GM12878 (cell line): ENCODE results near the gene ZNF532. TPM values are rescaled to one million over a fixed set of nuclear protein-coding genes. Genes with fewer than 3 reads are reported as not detected.

Source experiments
- CBX3 ChIP-seq: fragments of 200-600 bp; sonication (generic); IDR thresholded peaks from 2 replicates; pipeline ENCODE4 v1.6.1; 2016; ENCODE audit warnings: low read depth, borderline replicate concordance
- CTCF ChIP-seq, 3 experiments: IDR thresholded peaks in 2 of 3; conservative IDR thresholded peaks in 1 of 3; 2 replicates each; pipeline ENCODE4 v1.5.1; 2011; ENCODE audit warnings: low read depth in 3 of 3, low read length in 3 of 3, mild to moderate bottlenecking in 3 of 3, control low read depth in 2 of 3, moderate library complexity in 2 of 3, inconsistent platforms in 1 of 3, mixed read lengths in 1 of 3; ENCODE audit not compliant: control insufficient read depth in 2 of 3, insufficient read depth in 1 of 3; ENCODE audit errors: extremely low read depth in 1 of 3
- CUX1 ChIP-seq: IDR thresholded peaks from 2 replicates; pipeline ENCODE4 v1.6.1; 2012; ENCODE audit warnings: improper control_type of control experiment, low read depth, low read length; ENCODE audit not compliant: insufficient replicate concordance
- RUNX3 ChIP-seq: IDR thresholded peaks from 2 replicates; pipeline ENCODE4 v1.6.1; 2012; ENCODE audit warnings: low read length, inconsistent platforms
- TAF1 ChIP-seq: IDR thresholded peaks from 2 replicates; pipeline ENCODE4 v1.6.1; 2011; ENCODE audit warnings: mild to moderate bottlenecking, low read depth, low read length, borderline replicate concordance
- ZBED1 ChIP-seq: IDR thresholded peaks from 2 replicates; pipeline ENCODE4 v1.6.1; 2016; ENCODE audit warnings: borderline replicate concordance
- ZBTB4 ChIP-seq: fragments of 450-650 bp; formaldehyde crosslinking; IDR thresholded peaks from 2 replicates; pipeline ENCODE4 v1.4.0; 2022; ENCODE audit warnings: mild to moderate bottlenecking, moderate library complexity
- polyA plus RNA-seq, 11 experiments: library from polyadenylated mRNA; depleted of rRNA in 4 of 11; unstranded in 6 of 11; stranded (reverse) in 5 of 11; fragments of >200 nt; fragmentation: Nextera tagmentation in 4 of 11; fragmentation: Illumina TruSeq in 1 of 11; extraction: Ambion mirVana in 4 of 11; extraction: Trizol in 1 of 11; gene quantifications; 1 replicate in 1 of 11; 2 replicates in 10 of 11; pipeline versions ENCODE4 v1.2.1 to v1.2.3, GENCODE V29; 2011 to 2016; ENCODE audit warnings: inconsistent platforms in 2 of 11, missing spikeins in 2 of 11, low read depth in 1 of 11
- total RNA-seq, 4 experiments: library from RNA; depleted of rRNA in 3 of 4; stranded (reverse); fragments of >200 nt in 3 of 4; fragmentation: Illumina TruSeq in 1 of 4; extraction: Trizol in 1 of 4; gene quantifications; 2 replicates each; pipeline versions ENCODE4 v1.2.1 to v1.2.3, GENCODE V29; 2013 to 2021

ZNF532 gene
- total and polyA plus RNA-seq, 10 of the 15 experiments (the other 5 are each of a cell fraction or from before 2014, with no cell fraction given), result 0.44 to 3.4 (median 1.4) TPM

GRCh38 chr18:59001166-59001565, 136.5 kb downstream of the ZNF532 start (continued):
- TF ChIP-seq CUX1 (no peak), CTCF (IDR thresholded peaks at IDR 0.05 in 2 of 3, conservative IDR thresholded peaks at IDR 0.05 in 1 of 3; ENCODE audit: control insufficient read depth in 2 of 3, extremely low read depth in 1 of 3, insufficient read depth in 1 of 3, low read depth in 3 of 3, low read length in 3 of 3) (no peak), CBX3 (no peak), ZBED1 (no peak), RUNX3 (no peak), ZBTB4 (CRISPR knock-in tag) (no peak), TAF1 (no peak)
